H1 (cell line): ENCODE data around the gene GTF2A1L. TPM values are rescaled to one million over a fixed set of nuclear protein-coding genes. Genes with fewer than 3 reads are reported as not detected.

ENCODE experiments used
- CEBPB ChIP-seq: IDR thresholded peaks from 2 replicates; pipeline ENCODE4 v1.6.1; 2012; ENCODE audit warnings: low read depth, low read length
- PHF8 ChIP-seq: fragments of 200-600 bp; sonication (generic); conservative IDR thresholded peaks from 2 replicates; pipeline ENCODE4 v1.7.1; 2012; ENCODE audit warnings: low read depth, mild to moderate bottlenecking, inconsistent platforms, low read length, moderate library complexity
- RAD21 ChIP-seq, 2 experiments: IDR thresholded peaks in 1 of 2; conservative IDR thresholded peaks in 1 of 2; 2 replicates each; pipeline ENCODE4 v1.6.1; 2011; ENCODE audit warnings: low read depth in 2 of 2, low read length in 2 of 2, improper control_type of control experiment in 1 of 2, inconsistent platforms in 1 of 2, mild to moderate bottlenecking in 1 of 2, moderate library complexity in 1 of 2
- RNF2 ChIP-seq: fragments of 200-900, 300-1000 bp; sonication (generic); IDR thresholded peaks from 2 replicates; pipeline ENCODE4 v1.7.1; 2016; ENCODE audit warnings: borderline replicate concordance, low read depth, mild to moderate bottlenecking, antibody characterized with exemption, low read length; ENCODE audit not compliant: poor library complexity, severe bottlenecking; ENCODE audit errors: missing control alignments
- RXRA ChIP-seq: IDR thresholded peaks from 2 replicates; pipeline ENCODE4 v1.6.1; 2011; ENCODE audit warnings: low read depth, mild to moderate bottlenecking, low read length, moderate library complexity; ENCODE audit not compliant: insufficient read depth
- SP2 ChIP-seq: IDR thresholded peaks from 2 replicates; pipeline ENCODE4 v1.6.1; 2012; ENCODE audit warnings: mild to moderate bottlenecking, low read length, inconsistent platforms
- polyA plus RNA-seq, 7 experiments: library from polyadenylated mRNA; depleted of rRNA in 3 of 7; stranded (reverse) in 5 of 7; unstranded in 2 of 7; fragments of >200 nt in 5 of 7; fragments of 200-250 nt in 2 of 7; gene quantifications; 1 replicate in 5 of 7; 2 replicates in 1 of 7; 4 replicates in 1 of 7; pipeline versions ENCODE4 v1.2.1 to v1.2.3, GENCODE V29; 2011 to 2013; ENCODE audit warnings: missing spikeins in 2 of 7, mixed read lengths in 2 of 7
- total RNA-seq: library from RNA; stranded (reverse); fragmentation: NEBNext Ultra II Directional; extraction: Animal tissue kit (Norgen Biotek cat#: 25700); gene quantifications from 2 replicates; pipeline ENCODE4 v1.2.1, GENCODE V29; 2021

Gene GTF2A1L
- total and polyA plus RNA-seq, 2 of the 8 experiments (the other 6 are each of a cell fraction or from before 2014, with no cell fraction given) = 0.18 TPM; not detected in 1

- no peak for TF ChIP-seq SP2
- no peak for TF ChIP-seq CEBPB
- TF ChIP-seq RAD21 (IDR thresholded peaks at IDR 0.05 in 1 of 2, conservative IDR thresholded peaks at IDR 0.05 in 1 of 2; ENCODE audit: low read depth in 2 of 2, low read length in 2 of 2) = no peak
- TF ChIP-seq RNF2 = no peak
- no peak for TF ChIP-seq PHF8
- TF ChIP-seq RXRA = no peak
These were observed 96.0 kb downstream of the GTF2A1L start (continued) for GRCh38 chr2:48713647-48714046.
